GM12874 (cell line): Measurements from ENCODE around the gene SHANK3.

Experiments
- CTCF ChIP-seq: IDR thresholded peaks from 2 replicates; pipeline ENCODE4 v1.5.1; 2011; ENCODE audit warnings: low read depth, mild to moderate bottlenecking, control low read depth, low read length, moderate library complexity; ENCODE audit not compliant: insufficient read depth

SHANK3 gene

GRCh38 chr22:50683086-50683993, 10.7 kb downstream of the SHANK3 start:
- no peak for TF ChIP-seq CTCF

GRCh38 chr22:50683994-50684371, 11.4 kb downstream of the SHANK3 start:
- TF ChIP-seq CTCF: no peak

- no peak for TF ChIP-seq CTCF
Measured at GRCh38 chr22:50684501-50684900, 11.9 kb downstream of the SHANK3 start.

- no peak for TF ChIP-seq CTCF
Measured at GRCh38 chr22:50684986-50685385, 12.4 kb downstream of the SHANK3 start.

- TF ChIP-seq CTCF: no peak
Measured at GRCh38 chr22:50686794-50687193, 14.2 kb downstream of the SHANK3 start.

- TF ChIP-seq CTCF: no peak
Measured at GRCh38 chr22:50687829-50688228, 15.2 kb downstream of the SHANK3 start.

- TF ChIP-seq CTCF: no peak
Measured at GRCh38 chr22:50688448-50688847, 15.8 kb downstream of the SHANK3 start.
